Astrocyte (in vitro differentiated cells and primary cell): ENCODE data around the gene PKNOX2.

Experiments
- EZH2 ChIP-seq: IDR thresholded peaks from 2 replicates; pipeline ENCODE4 v1.6.1; 2012; ENCODE audit warnings: mild to moderate bottlenecking, low read length, inconsistent platforms; ENCODE audit not compliant: insufficient read depth
- TF ChIP-seq, protein P1 (sequence below): IDR thresholded peaks from 2 replicates; pipeline ENCODE4 v1.5.1; 2011; ENCODE audit warnings: low read depth, mild to moderate bottlenecking, inconsistent platforms, low read length, moderate library complexity; ENCODE audit not compliant: insufficient read depth

DNA sequence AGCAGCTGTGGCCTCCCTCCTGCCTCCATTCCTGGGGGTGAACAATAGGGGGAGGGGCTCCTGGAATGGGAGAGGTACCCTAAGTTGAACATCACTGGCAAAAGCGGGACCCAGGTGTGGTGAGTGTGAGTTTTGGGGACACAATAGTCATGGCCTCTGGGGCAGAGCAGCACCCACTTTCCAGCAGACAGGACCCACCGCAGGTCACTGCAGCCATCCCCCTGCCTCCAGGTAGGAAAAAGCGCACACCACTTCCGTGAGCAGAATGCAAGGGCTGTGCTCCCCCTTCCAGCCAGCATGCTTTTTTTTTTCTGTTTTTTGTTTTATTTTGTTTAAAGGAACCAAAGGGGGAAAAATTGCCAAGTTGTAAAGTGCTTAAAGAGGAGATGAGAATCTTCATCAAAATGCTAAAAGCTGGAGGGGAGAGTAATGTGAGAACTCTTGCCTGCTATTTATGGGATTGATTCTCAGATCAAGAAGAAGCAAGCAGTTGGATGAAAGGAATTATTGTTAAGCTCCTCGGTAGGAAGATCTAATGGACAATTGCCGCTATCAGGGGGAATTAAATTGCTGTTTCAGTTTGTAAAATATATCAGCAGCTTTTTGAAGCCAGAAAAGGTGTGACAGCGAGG, 178.7 kb downstream of the PKNOX2 start:
- TF ChIP-seq, protein P1, sequence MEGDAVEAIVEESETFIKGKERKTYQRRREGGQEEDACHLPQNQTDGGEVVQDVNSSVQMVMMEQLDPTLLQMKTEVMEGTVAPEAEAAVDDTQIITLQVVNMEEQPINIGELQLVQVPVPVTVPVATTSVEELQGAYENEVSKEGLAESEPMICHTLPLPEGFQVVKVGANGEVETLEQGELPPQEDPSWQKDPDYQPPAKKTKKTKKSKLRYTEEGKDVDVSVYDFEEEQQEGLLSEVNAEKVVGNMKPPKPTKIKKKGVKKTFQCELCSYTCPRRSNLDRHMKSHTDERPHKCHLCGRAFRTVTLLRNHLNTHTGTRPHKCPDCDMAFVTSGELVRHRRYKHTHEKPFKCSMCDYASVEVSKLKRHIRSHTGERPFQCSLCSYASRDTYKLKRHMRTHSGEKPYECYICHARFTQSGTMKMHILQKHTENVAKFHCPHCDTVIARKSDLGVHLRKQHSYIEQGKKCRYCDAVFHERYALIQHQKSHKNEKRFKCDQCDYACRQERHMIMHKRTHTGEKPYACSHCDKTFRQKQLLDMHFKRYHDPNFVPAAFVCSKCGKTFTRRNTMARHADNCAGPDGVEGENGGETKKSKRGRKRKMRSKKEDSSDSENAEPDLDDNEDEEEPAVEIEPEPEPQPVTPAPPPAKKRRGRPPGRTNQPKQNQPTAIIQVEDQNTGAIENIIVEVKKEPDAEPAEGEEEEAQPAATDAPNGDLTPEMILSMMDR, result no peak
- TF ChIP-seq EZH2, result no peak
